ENCODE data around the gene RALGPS2. TPM values are rescaled to one million over a fixed set of nuclear protein-coding genes. Genes with fewer than 3 reads are reported as not detected.
"Not testable (repeated sequence)": the region's sequence is repeated elsewhere in the genome, so short reads cannot be mapped to it uniquely, and the experiment has no call there.

RALGPS2 gene
- total RNA-seq, 2 experiments from 2014 or later = 91.6 to 102 TPM

GRCh38 chr1:178847396-178847849, 122.4 kb downstream of the RALGPS2 start:
- no peak overlapping the region for H3K27ac ChIP-seq (ENCODE audit: low read depth, low read length, poor library complexity, severe bottlenecking)
- peaks cover 67% of the 10 kb centered on the region for H3K36me3 ChIP-seq (ENCODE audit: insufficient read depth, low read length)
- CTCF ChIA-PET (ENCODE audit: unreplicated experiment) = no interaction called here

GRCh38 chr1:178847919-178848318, 122.9 kb downstream of the RALGPS2 start:
- H3K9me3 ChIP-seq (ENCODE audit: low read length); H2AFZ ChIP-seq (ENCODE audit: low read length); intact Hi-C loops (cut with micrococcal nuclease; ENCODE audit: unreplicated experiment); H3K9me2 ChIP-seq (ENCODE audit: insufficient read depth, low read length); H3K79me2 ChIP-seq (ENCODE audit: insufficient read depth, low read depth, low read length); H3K27ac ChIP-seq (ENCODE audit: low read depth, low read length, poor library complexity, severe bottlenecking); H4K20me1 ChIP-seq (ENCODE audit: insufficient read depth, low read length); H3K4me3 ChIP-seq (ENCODE audit: low read depth, low read length, poor library complexity, severe bottlenecking); DNase-seq (ENCODE audit: low spot score); CTCF ChIA-PET (ENCODE audit: unreplicated experiment); H3K4me1 ChIP-seq (ENCODE audit: insufficient read depth, low read length, poor library complexity, severe bottlenecking); BruUV-seq (replicated peaks); H3K4me2 ChIP-seq (ENCODE audit: low read length): not testable (repeated sequence)
- peaks cover 72% of the 10 kb centered on the region for H3K36me3 ChIP-seq (ENCODE audit: insufficient read depth, low read length)
- POLR2A ChIA-PET = interaction anchor here (1.0 to 2.0 kb wide), 3 partner anchors 9 to 20 kb away, joined by 3 to 9 read pairs (median 4); no protein-coding TSS in a partner anchor

More at GRCh38 chr1:178847396-178847849, 122.4 kb downstream of the RALGPS2 start:
- no TSS peak for BruUV-seq (replicated peaks)
- H3K4me1 ChIP-seq (ENCODE audit: insufficient read depth, low read length, poor library complexity, severe bottlenecking) = no peaks in the 10 kb centered on the region
- H4K20me1 ChIP-seq (ENCODE audit: insufficient read depth, low read length) = no peaks in the 10 kb centered on the region
- intact Hi-C loops (cut with micrococcal nuclease; ENCODE audit: unreplicated experiment) = no loop called here
- H3K9me2 ChIP-seq (ENCODE audit: insufficient read depth, low read length) = no peaks in the 10 kb centered on the region
- POLR2A ChIA-PET = interaction anchor here (0.6 to 2.0 kb wide), 3 partner anchors 9 to 366 kb away, joined by 4 to 9 read pairs (median 4); no protein-coding TSS in a partner anchor
- TF ChIP-seq CTCF (conservative IDR thresholded peaks at IDR 0.05; ENCODE audit: low read length) = no peak
- TF ChIP-seq EZH2phosphoT487 (IDR thresholded peaks at IDR 0.05; ENCODE audit: borderline replicate concordance, low read depth, low read length) = no peak
- H3K79me2 ChIP-seq (ENCODE audit: insufficient read depth, low read depth, low read length) = no peaks in the 10 kb centered on the region
- H3K4me3 ChIP-seq (ENCODE audit: low read depth, low read length, poor library complexity, severe bottlenecking) = no peak overlapping the region
- H2AFZ ChIP-seq (ENCODE audit: low read length) = no peak overlapping the region
- H3K4me2 ChIP-seq (ENCODE audit: low read length) = no peak overlapping the region
- H3K9me3 ChIP-seq (ENCODE audit: low read length) = no peaks in the 10 kb centered on the region
- DNase-seq (ENCODE audit: low spot score) = no peak

- Histone ChIP-seq H3K4me1 (ENCODE audit: insufficient read depth, low read length, poor library complexity, severe bottlenecking) (no peaks in the 10 kb centered on the region), H3K9me2 (ENCODE audit: insufficient read depth, low read length) (no peaks in the 10 kb centered on the region), H4K20me1 (ENCODE audit: insufficient read depth, low read length) (no peaks in the 10 kb centered on the region), H3K9me3 (ENCODE audit: low read length) (no peaks in the 10 kb centered on the region), H3K79me2 (ENCODE audit: insufficient read depth, low read depth, low read length) (no peaks in the 10 kb centered on the region), H3K4me2 (ENCODE audit: low read length) (no peak overlapping the region), H3K4me3 (ENCODE audit: low read depth, low read length, poor library complexity, severe bottlenecking) (no peak overlapping the region), H3K36me3 (ENCODE audit: insufficient read depth, low read length) (peaks cover 73% of the 10 kb centered on the region), H2AFZ (ENCODE audit: low read length) (no peak overlapping the region), H3K27ac (ENCODE audit: low read depth, low read length, poor library complexity, severe bottlenecking) (no peak overlapping the region)
- ChIA-PET CTCF (ENCODE audit: unreplicated experiment) (no interaction called here), POLR2A (interaction anchor here (1.4 to 1.7 kb wide), 2 partner anchors 22 to 51 kb away, joined by 4 to 5 read pairs; no protein-coding TSS in a partner anchor)
- DNase-seq (ENCODE audit: low spot score) = no peak
- TF ChIP-seq CTCF (conservative IDR thresholded peaks at IDR 0.05; ENCODE audit: low read length) (no peak), EZH2phosphoT487 (IDR thresholded peaks at IDR 0.05; ENCODE audit: borderline replicate concordance, low read depth, low read length) (no peak)
- no TSS peak for BruUV-seq (replicated peaks)
- intact Hi-C loops (cut with micrococcal nuclease; ENCODE audit: unreplicated experiment) = no loop called here
Measured at GRCh38 chr1:178849918-178850317, 124.9 kb downstream of the RALGPS2 start.
